Right atrium auricular region (tissue), 2 donors: ENCODE data around the gene IL19. TPM values are rescaled to one million over a fixed set of nuclear protein-coding genes. Genes with fewer than 3 reads are reported as not detected.

Experiments
- DNase-seq: peaks from one replicate; pipeline ENCODE4 v3.0.0-alpha.2; 2019; ENCODE audit warnings: low spot score
- H3K27ac ChIP-seq, 2 donors: fragments of 200-600 bp; sonication (generic); 1 replicate in 1 of 2; 2 replicates in 1 of 2; pipeline ENCODE4 v1.5.1; 2016 to 2019
- H3K27me3 ChIP-seq, 2 donors: fragments of 200-600 bp; sonication (generic); one replicate each; pipeline versions ENCODE4 v1.5.1 to v1.6.0; 2017 to 2019
- H3K36me3 ChIP-seq: fragments of 200-600 bp; sonication (generic); one replicate; pipeline ENCODE4 v1.5.1; 2016
- H3K4me1 ChIP-seq, 2 donors: fragments of 200-600 bp; sonication (generic); one replicate each; pipeline versions ENCODE4 v1.5.1 to v1.6.0; 2017 to 2019
- H3K4me3 ChIP-seq, 2 donors: fragments of 200-600 bp; sonication (generic); 1 replicate in 1 of 2; 2 replicates in 1 of 2; pipeline ENCODE4 v1.5.1; 2017 to 2019; ENCODE audit warnings: mild to moderate bottlenecking in 1 of 2, moderate library complexity in 1 of 2
- H3K9me3 ChIP-seq, 2 donors: fragments of 200-600 bp; sonication (generic); one replicate each; pipeline ENCODE4 v1.5.1; 2019
- total RNA-seq, 2 donors: library from RNA; depleted of rRNA; stranded (reverse); fragments of >200 nt; gene quantifications; one replicate each; pipeline ENCODE4 v1.1.0, GENCODE V29; 2016
- TF ChIP-seq, protein P1 (sequence below), 2 donors: fragments of 200-600 bp; sonication (generic); IDR thresholded peaks; one replicate each; pipeline ENCODE4 v1.5.1; 2019; ENCODE audit warnings: antibody characterized with exemption in 2 of 2

The IL19 gene
- total RNA-seq, 2 donors from 2014 or later = not detected

DNA sequence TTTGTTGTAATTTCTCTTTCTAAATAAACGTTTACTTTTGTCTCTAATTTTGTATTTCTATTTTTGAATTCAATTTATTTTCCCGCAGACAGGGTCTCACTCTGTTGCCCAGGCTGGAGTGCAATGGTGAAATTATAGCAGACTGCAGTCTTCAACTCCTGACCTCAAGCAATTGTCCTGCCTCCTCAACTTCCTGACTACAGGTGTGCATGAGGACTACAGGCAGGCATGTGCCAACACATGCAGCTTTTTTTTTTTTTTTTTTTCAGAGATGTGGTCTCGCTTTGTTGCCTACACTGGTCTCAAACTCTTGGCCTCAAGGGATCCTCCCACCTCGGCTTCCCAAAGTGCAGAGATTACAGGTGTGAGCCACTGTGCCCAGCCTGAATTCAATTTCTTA lies 58.2 kb downstream of the IL19 start:
- H3K9me3 ChIP-seq = no peaks in the 10 kb centered on the region
- H3K4me1 ChIP-seq = no peaks in the 10 kb centered on the region
- H3K27ac ChIP-seq = no peak overlapping the region
- no peaks in the 10 kb centered on the region for H3K27me3 ChIP-seq
- no peaks in the 10 kb centered on the region for H3K36me3 ChIP-seq
- no peak for DNase-seq
- H3K4me3 ChIP-seq = no peak overlapping the region
- TF ChIP-seq, protein P1, sequence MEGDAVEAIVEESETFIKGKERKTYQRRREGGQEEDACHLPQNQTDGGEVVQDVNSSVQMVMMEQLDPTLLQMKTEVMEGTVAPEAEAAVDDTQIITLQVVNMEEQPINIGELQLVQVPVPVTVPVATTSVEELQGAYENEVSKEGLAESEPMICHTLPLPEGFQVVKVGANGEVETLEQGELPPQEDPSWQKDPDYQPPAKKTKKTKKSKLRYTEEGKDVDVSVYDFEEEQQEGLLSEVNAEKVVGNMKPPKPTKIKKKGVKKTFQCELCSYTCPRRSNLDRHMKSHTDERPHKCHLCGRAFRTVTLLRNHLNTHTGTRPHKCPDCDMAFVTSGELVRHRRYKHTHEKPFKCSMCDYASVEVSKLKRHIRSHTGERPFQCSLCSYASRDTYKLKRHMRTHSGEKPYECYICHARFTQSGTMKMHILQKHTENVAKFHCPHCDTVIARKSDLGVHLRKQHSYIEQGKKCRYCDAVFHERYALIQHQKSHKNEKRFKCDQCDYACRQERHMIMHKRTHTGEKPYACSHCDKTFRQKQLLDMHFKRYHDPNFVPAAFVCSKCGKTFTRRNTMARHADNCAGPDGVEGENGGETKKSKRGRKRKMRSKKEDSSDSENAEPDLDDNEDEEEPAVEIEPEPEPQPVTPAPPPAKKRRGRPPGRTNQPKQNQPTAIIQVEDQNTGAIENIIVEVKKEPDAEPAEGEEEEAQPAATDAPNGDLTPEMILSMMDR (IDR thresholded peaks at IDR 0.05) = no peak

DNA sequence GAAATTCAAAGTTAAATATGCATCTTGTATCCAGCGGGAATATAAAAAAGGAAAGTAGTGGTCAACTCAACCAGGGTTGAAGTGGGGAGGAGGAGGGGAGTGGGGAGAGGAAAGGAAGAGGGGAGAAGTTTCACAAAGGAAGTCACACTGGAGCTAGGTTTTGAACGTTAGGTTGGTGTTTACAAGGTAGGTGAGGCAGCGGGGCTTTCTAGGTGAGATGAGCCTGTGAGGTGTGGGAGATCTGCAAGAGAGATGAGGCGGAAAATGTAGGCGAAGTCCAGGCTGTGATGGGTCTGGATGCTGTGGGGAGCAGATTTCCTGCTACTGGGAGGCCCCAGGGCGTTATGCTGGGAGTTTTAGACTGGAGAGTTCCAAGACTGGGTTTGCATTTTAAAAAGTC lies 58.7 kb downstream of the IL19 start:
- no peaks in the 10 kb centered on the region for H3K27me3 ChIP-seq
- no peaks in the 10 kb centered on the region for H3K9me3 ChIP-seq
- no peaks in the 10 kb centered on the region for H3K4me1 ChIP-seq
- no peaks in the 10 kb centered on the region for H3K36me3 ChIP-seq
- no peak overlapping the region for H3K27ac ChIP-seq
- no peak overlapping the region for H3K4me3 ChIP-seq
- no peak for DNase-seq
- TF ChIP-seq, protein P1 (IDR thresholded peaks at IDR 0.05) = no peak

DNA sequence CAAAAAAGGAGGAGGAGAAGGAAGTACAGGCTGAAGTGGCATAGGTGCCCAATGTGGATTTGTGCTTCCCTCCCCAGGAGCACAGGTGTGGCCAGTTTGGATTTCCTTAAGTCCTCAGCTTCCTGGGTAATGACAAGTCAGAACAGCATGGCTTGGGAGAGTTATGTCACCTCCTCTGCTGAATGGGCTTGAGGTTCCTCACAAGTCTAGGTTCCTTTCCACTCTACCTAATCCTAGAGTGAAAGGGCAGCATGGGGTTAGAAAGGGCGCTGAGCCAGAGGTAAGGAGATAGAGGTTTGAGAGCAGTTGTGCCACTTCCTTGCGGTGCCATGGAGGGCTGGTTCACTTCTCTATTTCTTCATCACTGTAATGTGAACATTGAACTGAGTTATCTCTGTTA lies 59.3 kb downstream of the IL19 start:
- Histone ChIP-seq H3K27ac (no peak overlapping the region), H3K4me3 (no peak overlapping the region), H3K27me3 (no peaks in the 10 kb centered on the region), H3K4me1 (no peaks in the 10 kb centered on the region), H3K9me3 (no peaks in the 10 kb centered on the region), H3K36me3 (no peaks in the 10 kb centered on the region)
- DNase-seq = no peak
- TF ChIP-seq, protein P1 (IDR thresholded peaks at IDR 0.05) = no peak

DNA sequence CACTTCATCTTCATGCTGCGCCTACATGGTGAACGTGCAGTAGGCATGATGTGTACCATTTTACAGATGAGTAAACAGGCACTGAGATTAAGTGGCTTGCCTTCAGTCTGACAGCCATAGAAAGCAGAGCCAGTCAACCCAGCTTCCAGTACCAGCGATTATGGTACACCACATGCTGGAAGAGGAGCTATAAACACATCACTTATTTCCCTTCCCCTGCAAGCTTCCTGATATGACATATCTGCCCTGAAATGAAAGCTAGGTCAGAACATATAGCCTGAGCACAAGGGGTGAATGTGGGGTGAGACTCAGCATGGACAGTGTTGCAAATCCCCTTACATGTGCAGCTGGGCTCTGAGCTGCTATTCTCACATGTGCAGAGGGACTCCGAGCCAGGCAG lies 61.1 kb downstream of the IL19 start:
- TF ChIP-seq, protein P1 (IDR thresholded peaks at IDR 0.05) = no peak
- no peak for DNase-seq
- H3K4me3 ChIP-seq = no peak overlapping the region

DNA sequence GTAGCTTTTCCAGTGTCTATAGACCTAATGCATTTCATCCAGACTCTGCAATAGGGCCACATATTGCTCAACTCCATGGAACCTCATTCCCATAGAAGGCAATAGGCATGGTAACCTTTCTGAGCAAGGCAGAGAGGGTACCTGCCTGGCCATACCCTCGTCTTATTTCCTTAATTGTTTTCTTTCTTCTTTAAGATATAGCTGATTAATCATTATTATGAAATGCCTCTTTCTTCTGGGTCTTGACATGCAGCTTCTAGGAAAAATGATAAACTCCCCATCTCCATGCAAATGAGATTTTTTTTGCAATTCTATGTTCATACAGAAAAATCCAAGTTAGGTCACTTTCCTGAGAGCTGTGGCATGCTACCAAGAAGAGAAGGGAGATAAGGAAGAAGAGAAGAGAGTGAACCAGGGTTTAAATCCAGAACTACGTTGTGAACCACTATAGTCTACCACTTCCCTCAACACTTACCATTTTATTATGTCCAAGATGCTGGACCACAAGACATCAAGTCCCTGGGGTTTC lies 61.8 kb downstream of the IL19 start:
- H3K4me1 ChIP-seq = no peaks in the 10 kb centered on the region
- H3K4me3 ChIP-seq = no peak overlapping the region
- TF ChIP-seq, protein P1 (IDR thresholded peaks at IDR 0.05) = no peak
- H3K9me3 ChIP-seq = no peaks in the 10 kb centered on the region
- no peaks in the 10 kb centered on the region for H3K36me3 ChIP-seq
- H3K27ac ChIP-seq = no peak overlapping the region
- no peaks in the 10 kb centered on the region for H3K27me3 ChIP-seq
- no peak for DNase-seq

More for the DNA sequence above, 61.1 kb downstream of the IL19 start:
- Histone ChIP-seq H3K4me1 (no peaks in the 10 kb centered on the region), H3K9me3 (no peaks in the 10 kb centered on the region), H3K36me3 (no peaks in the 10 kb centered on the region), H3K27ac (no peak overlapping the region), H3K27me3 (no peaks in the 10 kb centered on the region)

DNA sequence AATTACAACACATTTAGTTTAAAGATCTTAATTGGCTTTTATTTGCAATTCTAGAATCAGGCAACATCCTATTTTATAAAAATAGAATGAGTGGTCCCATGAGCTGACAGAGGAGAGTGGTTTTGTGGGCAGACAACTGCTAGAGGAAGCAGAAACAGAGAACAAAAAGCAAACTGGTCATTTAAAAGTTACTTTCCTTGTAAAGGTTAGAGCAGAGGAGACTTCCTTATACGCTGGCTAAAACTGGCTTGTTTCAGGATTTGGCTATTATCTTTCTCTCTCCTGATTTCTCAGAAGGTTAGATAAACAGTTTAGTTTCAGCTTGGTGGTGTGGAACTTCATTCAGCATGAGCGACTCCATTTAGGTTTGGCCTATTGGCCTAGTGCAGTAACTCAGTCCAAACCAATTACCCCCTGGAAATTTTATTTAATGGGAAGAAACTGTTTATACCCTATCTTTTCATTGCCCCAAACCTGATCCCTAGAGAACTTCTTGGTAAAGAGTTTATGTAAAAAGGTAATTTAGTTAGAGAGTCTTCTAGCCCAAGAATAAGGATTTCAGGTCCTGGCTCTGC lies 62.6 kb downstream of the IL19 start:
- Histone ChIP-seq H3K36me3 (no peaks in the 10 kb centered on the region), H3K4me1 (no peaks in the 10 kb centered on the region), H3K27ac (no peak overlapping the region), H3K9me3 (no peaks in the 10 kb centered on the region), H3K27me3 (no peaks in the 10 kb centered on the region), H3K4me3 (no peak overlapping the region)
- no peak for DNase-seq
- TF ChIP-seq, protein P1 (IDR thresholded peaks at IDR 0.05) = no peak
